PC-3 (cell line): Measurements from ENCODE around the gene ABL2. TPM values are rescaled to one million over a fixed set of nuclear protein-coding genes. Genes with fewer than 3 reads are reported as not detected.

Source experiments
- ATAC-seq: fragments of 200-7000 bp; cut with Tn5 transposase; 2 replicates; pipeline ENCODE4 v1.9.1; 2020; ENCODE audit warnings: mild to moderate bottlenecking, moderate library complexity
- BruUV-seq: library from RNA; stranded (reverse); fragments of 400-500 nt; replicated peaks from 2 replicates; lab custom pipeline; 2021; lab: Mats Ljungman, UMichigan
- CTCF ChIA-PET: fragments of 300-600 bp; sonication (Branson Sonifier 250); formaldehyde crosslinking; loops from one replicate; lab custom pipeline; 2022; ENCODE audit warnings: antibody characterized with exemption; lab: Charles Lee
- POLR2A ChIA-PET: fragments of 300-600 bp; sonication (Branson Sonifier 250); formaldehyde crosslinking; loops from one replicate; lab custom pipeline; 2022; ENCODE audit warnings: antibody characterized with exemption; ENCODE audit not compliant: unreplicated experiment; lab: Charles Lee
- DNase-seq: peaks from one replicate; pipeline ENCODE4 v3.0.0-alpha.2; 2015
- H2AFZ ChIP-seq: fragments of 300-600 bp; sonication (generic); 2 replicates; pipeline ENCODE4 v1.6.0; 2016; ENCODE audit warnings: antibody characterized with exemption, low read length
- H3F3A ChIP-seq: fragments of 300-600 bp; sonication (generic); one replicate; pipeline ENCODE4 v1.6.0; 2017; ENCODE audit warnings: antibody characterized with exemption, low read length, control low read depth, mild to moderate bottlenecking; ENCODE audit not compliant: unreplicated experiment
- H3K27ac ChIP-seq: fragments of 300-600 bp; sonication (generic); 2 replicates; pipeline ENCODE4 v1.5.1; 2016; ENCODE audit warnings: mild to moderate bottlenecking, low read length
- H3K27me3 ChIP-seq: fragments of 300-600 bp; sonication (generic); 2 replicates; pipeline ENCODE4 v1.6.1; 2016; ENCODE audit warnings: low read length, mixed read lengths
- H3K36me3 ChIP-seq: fragments of 300-600 bp; sonication (generic); 2 replicates; pipeline ENCODE4 v1.6.1; 2016; ENCODE audit warnings: low read depth, mixed run types, low read length, mixed read lengths
- H3K4me1 ChIP-seq: fragments of 300-600 bp; sonication (generic); 2 replicates; pipeline ENCODE4 v1.5.1; 2016; ENCODE audit warnings: low read length; ENCODE audit not compliant: insufficient read depth
- H3K4me2 ChIP-seq: fragments of 300-600 bp; sonication (generic); 2 replicates; pipeline ENCODE4 v1.6.0; 2016; ENCODE audit warnings: low read length
- H3K4me3 ChIP-seq: fragments of 300-600 bp; sonication (generic); 2 replicates; pipeline ENCODE4 v1.5.1; 2016; ENCODE audit warnings: mild to moderate bottlenecking, low read length, mixed read lengths
- H3K79me2 ChIP-seq: fragments of 300-600 bp; sonication (generic); 2 replicates; pipeline ENCODE4 v1.6.1; 2017; ENCODE audit warnings: low read length, mixed read lengths
- H3K9ac ChIP-seq: fragments of 300-600 bp; sonication (generic); 2 replicates; pipeline ENCODE4 v1.6.0; 2016; ENCODE audit warnings: mild to moderate bottlenecking, low read length
- H3K9me2 ChIP-seq: fragments of 300-600 bp; sonication (generic); replicated peaks from 2 replicates; pipeline ENCODE4 v1.6.1; 2016; ENCODE audit warnings: mixed run types, low read length, mixed read lengths
- H3K9me3 ChIP-seq: fragments of 300-600 bp; sonication (generic); 2 replicates; pipeline ENCODE4 v1.6.1; 2016; ENCODE audit warnings: low read length, mixed read lengths
- H4K20me1 ChIP-seq: fragments of 300-600 bp; sonication (generic); 2 replicates; pipeline ENCODE4 v1.6.1; 2016; ENCODE audit warnings: low read length, mixed read lengths
- CTCF ChIP-seq: fragments of 300-600 bp; sonication (generic); conservative IDR thresholded peaks from 2 replicates; pipeline ENCODE4 v1.5.1; 2017; ENCODE audit warnings: antibody characterized with exemption, low read depth, mild to moderate bottlenecking, low read length
- EZH2 ChIP-seq: fragments of 300-600 bp; sonication (generic); IDR thresholded peaks from one replicate; pipeline ENCODE4 v1.6.1; 2017; ENCODE audit warnings: antibody characterized with exemption, mild to moderate bottlenecking, low read length; ENCODE audit not compliant: unreplicated experiment
- EZH2phosphoT487 ChIP-seq: fragments of 300-600 bp; sonication (generic); IDR thresholded peaks from 2 replicates; pipeline ENCODE4 v1.6.1; 2018; ENCODE audit warnings: mild to moderate bottlenecking, antibody characterized with exemption, low read length, borderline replicate concordance
- intact Hi-C: fragments of 100-400 bp; cut with micrococcal nuclease; formaldehyde crosslinking; loops from 2 replicates; pipeline ENCODE4 v1.9.0; 2023
- total RNA-seq: library from RNA; depleted of rRNA; stranded (reverse); fragments of >200 nt; gene quantifications from 2 replicates; pipeline ENCODE4 v1.2.3, GENCODE V29; 2014

Gene ABL2
- total RNA-seq, 1 experiment from 2014 or later = 15.9 TPM

DNA sequence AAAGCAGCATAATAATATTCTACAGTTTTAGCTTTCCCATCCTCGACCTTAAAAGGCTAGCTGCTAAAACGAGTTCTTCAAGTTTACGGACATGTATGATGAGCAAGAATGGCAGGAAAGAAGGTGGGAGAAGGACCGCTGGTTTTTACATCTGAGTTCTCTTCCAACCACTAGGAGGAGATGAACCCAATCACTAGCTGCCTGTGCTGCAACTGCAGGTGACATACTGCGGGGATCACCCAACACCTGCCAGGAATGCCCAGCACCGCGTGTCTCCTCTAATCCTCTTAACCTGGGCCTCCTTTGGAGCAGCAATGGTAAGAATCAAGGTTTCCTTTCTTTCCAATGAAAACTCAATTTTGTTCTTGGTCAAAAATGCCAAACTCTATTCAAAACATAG, 124.1 kb downstream of the ABL2 start:
- Histone ChIP-seq H2AFZ (no peak overlapping the region), H3K79me2 (no peaks in the 10 kb centered on the region), H4K20me1 (0 out of 2 replicates have a peak, but pooled peaks cover 4% of the 10 kb centered on the region), H3K9ac (no peak overlapping the region), H3K4me1 (no peaks in the 10 kb centered on the region), H3K9me3 (no peaks in the 10 kb centered on the region), H3K9me2 (no peaks in the 10 kb centered on the region), H3K27me3 (no peaks in the 10 kb centered on the region), H3K4me3 (no peak overlapping the region), H3F3A (no peaks in the 10 kb centered on the region), H3K36me3 (peaks cover 14% of the 10 kb centered on the region), H3K4me2 (no peak overlapping the region), H3K27ac (no peak overlapping the region)
- no TSS peak for BruUV-seq
- ChIA-PET POLR2A (no interaction called here), CTCF (no interaction called here)
- peak; percentile 60 for TF ChIP-seq CTCF
- TF ChIP-seq EZH2 = no peak
- no peak for TF ChIP-seq EZH2phosphoT487
- intact Hi-C loops = no loop called here
- DNase-seq (peak; percentile 63), ATAC-seq (peak; percentile 37)

GRCh38 chr1:179104611-179105250, 124.7 kb downstream of the ABL2 start:
- no peaks in the 10 kb centered on the region for H3K79me2 ChIP-seq

More at GRCh38 chr1:179104611-179105250, 124.7 kb downstream of the ABL2 start:
- Histone ChIP-seq H3K9me3 (no peaks in the 10 kb centered on the region), H3K4me3 (no peak overlapping the region), H3K9ac (no peak overlapping the region), H3K27me3 (no peaks in the 10 kb centered on the region), H3K4me2 (no peak overlapping the region), H4K20me1 (0 out of 2 replicates have a peak, but pooled peaks cover 4% of the 10 kb centered on the region), H3F3A (no peaks in the 10 kb centered on the region), H3K36me3 (peaks cover 8% of the 10 kb centered on the region; the same call in 1 of the 2 replicates), H3K4me1 (no peaks in the 10 kb centered on the region), H3K9me2 (no peaks in the 10 kb centered on the region), H2AFZ (no peak overlapping the region), H3K27ac (no peak overlapping the region)
- DNase-seq (no peak), ATAC-seq (no peak)
- no TSS peak for BruUV-seq
- ChIA-PET CTCF (no interaction called here), POLR2A (no interaction called here)
- intact Hi-C loops = no loop called here
- TF ChIP-seq EZH2phosphoT487 = no peak
- TF ChIP-seq EZH2 = no peak
- no peak for TF ChIP-seq CTCF
